ENCODE measurements around the gene HSD17B12.

The HSD17B12 gene

DNA sequence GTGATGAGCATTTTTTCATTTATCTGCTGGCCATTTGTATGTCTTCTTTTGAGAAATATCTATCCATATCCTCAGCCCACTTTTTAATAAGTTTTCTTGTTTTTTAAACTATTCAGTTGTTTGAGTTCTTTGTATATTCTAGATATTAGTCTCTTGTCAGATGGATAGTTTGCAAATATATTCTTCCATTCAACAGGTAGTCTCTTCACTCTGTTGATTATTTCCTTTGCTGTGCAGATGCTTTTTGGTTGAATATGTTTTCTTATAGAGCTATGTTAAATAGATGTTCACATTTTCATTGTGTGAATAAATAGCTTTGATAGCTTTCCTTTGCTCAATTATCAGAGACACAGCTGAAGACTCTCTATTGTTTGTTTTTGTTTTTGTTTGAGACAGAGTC lies 131.9 kb downstream of the HSD17B12 start:
- DNase-seq, result no peak

- peak; percentile 56 for DNase-seq
Observed at GRCh38 chr11:43818220-43818619, 137.7 kb downstream of the HSD17B12 start.

- DNase-seq, result no peak
Observed at GRCh38 chr11:43819926-43820325, 139.4 kb downstream of the HSD17B12 start.

- no peak for DNase-seq
Observed at GRCh38 chr11:43823316-43823715, 142.8 kb downstream of the HSD17B12 start.

DNA sequence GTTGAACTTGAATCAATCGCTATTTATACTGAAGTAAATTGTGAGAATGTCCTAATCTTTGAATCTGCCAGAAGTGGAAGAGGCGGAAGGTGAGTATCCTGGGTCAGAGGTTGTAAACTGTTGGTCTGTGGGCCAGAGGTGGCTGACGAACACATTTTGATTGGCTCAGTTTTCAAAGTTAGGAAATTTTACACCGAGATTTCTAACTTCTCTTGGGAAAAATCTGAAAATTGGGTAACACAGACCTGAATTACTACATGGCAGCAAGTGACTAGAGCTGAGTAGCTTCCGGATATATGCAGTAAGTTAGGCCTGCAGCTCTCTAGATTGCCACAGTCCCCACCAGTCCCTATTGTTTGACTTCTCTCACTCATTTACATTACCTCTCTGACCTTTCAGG lies 143.3 kb downstream of the HSD17B12 start:
- DNase-seq, result no peak

DNA sequence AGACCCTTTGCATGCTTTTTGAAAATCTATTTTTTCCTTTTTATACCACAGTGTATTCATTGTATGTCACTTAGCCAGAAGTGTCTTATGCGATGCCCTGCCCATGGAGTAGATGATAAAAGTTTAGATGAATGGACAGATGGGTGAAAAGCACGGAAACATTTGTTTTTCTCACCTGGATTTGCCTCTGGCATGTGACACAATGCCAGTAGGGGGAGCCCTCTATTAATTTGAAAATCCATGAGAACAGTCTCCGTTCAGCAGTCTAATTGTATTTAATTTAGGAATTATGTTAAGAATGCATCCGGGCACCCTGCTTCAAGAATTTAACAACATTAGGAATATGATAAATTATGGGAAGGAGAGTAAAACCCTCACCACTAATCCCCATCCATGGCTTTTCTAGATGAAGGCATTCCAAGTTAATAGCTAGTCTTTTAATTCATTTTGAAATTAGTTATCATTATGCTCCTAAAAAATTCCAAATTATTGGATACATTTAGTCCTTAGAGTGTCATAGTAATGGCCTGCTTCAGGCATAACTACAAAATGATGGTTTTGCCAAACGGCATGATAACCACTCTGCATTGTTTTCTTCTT lies 144.8 kb downstream of the HSD17B12 start:
- no peak for DNase-seq

DNA sequence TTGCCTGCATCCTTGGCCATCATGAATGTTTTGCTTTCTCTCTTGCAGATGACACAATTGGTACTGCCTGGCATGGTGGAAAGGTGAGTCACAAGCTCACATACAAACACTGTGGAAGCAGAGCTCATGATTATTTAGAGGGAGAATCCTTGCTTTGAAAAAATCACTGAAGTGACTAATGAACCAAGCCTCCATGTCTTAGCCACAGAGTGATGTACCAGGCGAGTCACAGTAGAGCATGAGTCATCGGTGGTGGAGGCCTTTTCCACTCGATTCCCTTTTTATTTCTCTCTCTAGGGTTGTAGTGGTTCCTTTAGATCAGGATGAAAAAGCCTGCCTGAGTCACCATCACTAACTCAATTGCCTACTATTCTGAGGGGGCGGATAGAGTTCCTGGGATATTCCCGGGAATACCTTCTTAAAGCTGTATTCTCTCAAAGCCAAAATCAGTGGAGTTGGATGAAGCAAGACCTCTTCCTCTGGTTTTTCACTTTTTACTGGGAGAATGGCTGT lies 150.4 kb downstream of the HSD17B12 start:
- DNase-seq, result peak; percentile 99

- peak; percentile 62 for DNase-seq
Observed at GRCh38 chr11:43832536-43832935, 152.0 kb downstream of the HSD17B12 start.

DNA sequence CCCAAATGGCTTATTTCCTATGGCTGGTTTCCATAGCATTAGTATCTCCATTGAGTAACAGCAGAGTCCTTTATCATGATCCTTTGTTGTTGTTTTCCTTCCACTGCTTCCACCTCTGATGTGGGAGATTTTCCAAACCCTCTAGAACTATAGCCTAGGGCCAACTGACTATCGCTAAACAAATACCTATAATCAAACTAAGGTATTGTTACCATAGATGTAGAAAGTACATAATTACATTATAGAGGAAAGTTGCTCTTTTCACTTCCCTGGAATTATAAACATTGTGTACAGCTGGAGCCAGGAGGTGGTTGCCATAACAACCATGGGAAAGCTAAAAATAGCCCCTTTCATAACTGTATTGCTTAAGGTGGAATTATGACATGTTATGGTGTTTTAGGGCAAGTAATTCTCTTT lies 153.1 kb downstream of the HSD17B12 start:
- peak; percentile 47 for DNase-seq

DNA sequence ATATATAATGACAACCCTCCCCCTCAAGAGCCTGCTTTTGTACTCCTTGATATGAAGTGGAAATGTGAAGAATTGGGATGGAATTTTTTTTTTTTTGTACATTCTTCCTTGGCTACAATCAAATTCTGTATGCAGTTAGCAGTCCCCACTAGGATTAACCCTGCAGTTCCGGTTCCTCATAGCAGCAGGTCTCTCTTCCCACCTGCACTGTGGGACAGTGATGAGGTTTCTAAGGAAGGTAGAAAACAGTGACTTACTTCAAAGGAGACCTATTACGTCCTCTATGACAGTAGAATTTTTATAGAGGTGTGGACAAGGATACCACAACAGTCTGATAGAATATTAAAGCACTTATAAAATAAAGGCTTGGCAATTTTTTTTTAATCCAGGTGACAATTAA lies 153.7 kb downstream of the HSD17B12 start:
- no peak for DNase-seq

- no peak for DNase-seq
Observed at GRCh38 chr11:43835104-43835503, 154.6 kb downstream of the HSD17B12 start.

GRCh38 chr11:43837879-43838278 lies 157.3 kb downstream of the HSD17B12 start:
- DNase-seq, result no peak

DNA sequence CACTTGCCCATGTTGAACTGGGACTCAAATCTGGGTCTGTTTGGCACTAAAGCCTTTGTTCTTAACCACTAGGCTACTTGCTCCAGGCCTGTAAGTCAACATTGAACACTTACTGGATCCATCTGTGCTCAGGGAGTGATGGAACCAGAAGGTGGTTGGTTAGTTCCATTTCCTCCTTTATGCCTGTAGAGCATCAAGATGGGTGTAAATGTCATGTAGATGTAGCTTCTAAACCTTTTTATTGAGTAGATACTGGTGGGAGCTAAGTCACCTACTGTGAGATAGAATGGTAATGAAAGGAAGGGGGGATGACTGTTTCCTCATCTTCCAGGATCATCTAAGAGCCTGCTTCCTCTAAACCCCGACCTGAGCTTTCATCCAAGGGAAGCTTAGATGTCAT lies 161.5 kb downstream of the HSD17B12 start:
- DNase-seq, result no peak

DNA sequence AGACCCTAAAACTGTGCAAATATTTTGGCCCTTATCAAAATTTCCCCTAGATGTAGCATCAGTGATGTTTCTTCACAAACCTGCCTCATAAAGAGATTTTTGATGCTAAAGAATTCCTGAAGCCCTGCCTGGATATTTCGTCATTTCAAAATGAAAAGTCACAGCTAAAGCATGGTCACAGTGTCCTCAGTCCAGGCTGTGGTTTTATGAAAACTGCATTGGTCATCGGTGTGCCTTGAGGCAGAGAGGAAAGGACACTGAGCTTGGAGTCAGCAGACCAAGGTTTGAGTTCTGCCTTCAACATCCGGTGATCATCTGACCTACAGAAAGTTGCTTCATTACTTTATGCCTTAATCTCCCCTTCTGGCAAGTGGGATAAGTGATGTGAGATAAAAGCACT lies 165.3 kb downstream of the HSD17B12 start:
- DNase-seq, result no peak

GRCh38 chr11:43852057-43852636 lies 171.6 kb downstream of the HSD17B12 start:
- DNase-seq, result peak; percentile 32

DNA sequence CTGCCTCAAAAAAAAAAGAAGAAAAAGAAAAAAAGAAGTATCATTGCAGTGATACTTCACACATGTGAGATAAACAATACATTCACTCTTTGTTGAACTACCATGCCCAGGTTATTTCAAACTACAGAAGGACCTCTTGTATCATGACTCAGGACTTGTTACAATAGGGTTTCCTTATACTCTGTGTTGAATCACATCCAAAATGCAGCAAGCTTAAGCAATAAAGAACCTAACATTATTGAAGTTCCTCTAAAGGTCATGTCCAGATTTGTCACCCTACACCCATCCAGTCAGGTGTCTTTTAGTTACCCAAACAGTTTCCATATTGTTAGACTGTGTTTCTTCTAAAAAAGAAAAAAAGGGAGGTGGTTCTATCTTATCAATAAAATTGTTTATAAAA lies 173.2 kb downstream of the HSD17B12 start:
- DNase-seq, result no peak

DNA sequence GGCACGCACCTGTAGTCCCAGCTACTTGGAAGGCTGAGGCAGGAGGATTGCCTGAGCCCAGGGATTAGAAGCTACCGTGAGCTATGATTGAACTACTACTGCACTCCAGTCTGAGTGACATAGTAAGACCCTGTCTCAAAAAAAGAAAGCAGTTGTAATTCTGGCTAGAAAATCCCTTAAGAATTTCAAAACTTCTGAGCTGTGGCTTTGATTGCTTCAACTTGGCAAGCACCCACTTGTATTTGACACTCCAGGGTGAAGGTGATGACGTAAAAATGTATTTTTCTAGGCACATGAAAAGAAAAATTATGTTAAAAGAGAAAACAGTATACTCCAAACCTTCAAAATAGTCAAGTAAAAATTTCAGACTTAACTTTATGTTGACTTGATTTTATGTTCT lies 176.5 kb downstream of the HSD17B12 start:
- DNase-seq, result no peak

- DNase-seq, result no peak
Observed at GRCh38 chr11:43861141-43861540, 180.6 kb downstream of the HSD17B12 start.

DNA sequence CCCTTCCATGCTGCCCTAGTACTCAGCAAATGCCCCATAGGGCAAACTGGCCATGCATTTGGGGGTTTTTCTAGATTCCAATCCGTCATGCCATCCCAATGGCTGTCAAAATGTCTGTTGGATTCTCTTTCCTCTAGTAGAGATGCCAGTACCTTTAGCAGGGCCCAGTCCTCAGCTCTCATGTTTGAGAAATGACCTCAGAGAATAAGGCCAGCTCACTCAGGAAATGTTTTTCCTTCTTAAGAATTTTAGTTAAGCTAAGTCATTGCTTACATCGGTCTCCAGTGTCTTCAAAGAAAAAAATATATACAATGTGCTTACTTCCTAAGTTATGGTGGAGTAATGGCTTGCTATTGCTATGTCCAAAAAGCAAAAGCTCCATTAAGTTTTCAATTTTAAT lies 186.0 kb downstream of the HSD17B12 start:
- DNase-seq, result peak; percentile 69

DNA sequence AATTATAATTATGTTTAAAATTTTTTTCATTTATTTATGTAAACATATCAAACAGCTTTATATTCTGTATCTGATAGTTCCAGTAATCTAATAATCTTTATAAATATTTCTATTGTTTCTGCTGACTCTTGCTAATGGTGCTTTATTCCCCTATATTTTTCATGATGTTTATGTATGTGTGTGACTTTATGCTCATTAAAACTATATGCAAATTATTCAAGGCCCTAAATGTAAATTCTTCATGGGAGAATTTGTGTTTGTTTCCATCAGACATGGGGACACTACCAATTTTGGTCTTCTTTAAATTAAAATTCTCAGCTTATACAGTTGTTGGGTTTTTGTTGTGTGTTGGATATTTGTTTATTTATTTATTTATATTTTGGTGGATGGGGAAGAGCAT lies 186.4 kb downstream of the HSD17B12 start:
- DNase-seq, result no peak

GRCh38 chr11:43868852-43869567 lies 188.5 kb downstream of the HSD17B12 start:
- DNase-seq, result peak; percentile 92

DNA sequence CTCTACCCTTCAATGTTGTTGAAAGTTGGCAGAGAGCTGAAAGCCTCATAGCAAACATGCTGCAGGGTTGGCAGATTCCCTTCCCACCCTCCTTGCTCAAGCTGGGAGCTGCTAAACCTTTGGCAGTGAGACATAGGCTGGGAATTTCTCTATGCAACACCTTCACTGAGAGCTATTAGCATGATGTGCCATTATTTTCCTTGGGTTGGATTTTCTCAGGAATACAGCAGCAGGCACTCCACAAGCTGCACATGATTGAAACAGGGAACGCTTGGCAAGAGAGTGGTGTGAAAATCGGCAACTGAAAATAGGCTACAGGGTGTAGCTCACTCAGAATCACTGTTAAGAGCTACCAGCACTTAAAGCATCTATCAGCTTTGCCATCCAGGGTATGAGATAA lies 190.5 kb downstream of the HSD17B12 start:
- peak; percentile 65 for DNase-seq

DNA sequence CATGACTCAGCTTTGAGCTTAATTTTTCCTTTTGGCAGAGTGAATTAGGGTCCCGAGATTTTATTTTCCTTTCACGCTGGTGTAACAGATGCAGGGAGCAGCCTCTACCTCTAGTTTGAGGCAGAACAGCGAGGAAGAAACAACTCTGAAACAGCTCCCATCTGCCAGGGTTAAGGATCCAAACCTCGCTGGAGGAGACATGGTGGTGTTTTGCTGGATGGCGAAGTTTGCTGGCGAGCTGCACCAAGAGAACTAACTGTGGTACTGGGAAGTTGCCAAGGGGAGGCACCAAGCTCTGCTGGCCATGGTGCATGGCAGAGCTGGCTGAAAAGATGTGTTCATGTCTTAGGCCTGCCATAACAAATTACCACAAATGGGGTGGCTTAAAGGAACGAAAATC lies 192.5 kb downstream of the HSD17B12 start:
- no peak for DNase-seq

GRCh38 chr11:43874078-43874477 lies 193.5 kb downstream of the HSD17B12 start:
- no peak for DNase-seq
